Smooth muscle cell (in vitro differentiated cells): Measurements from ENCODE around the gene MCAT. TPM values are rescaled to one million over a fixed set of nuclear protein-coding genes. Genes with fewer than 3 reads are reported as not detected.

ENCODE experiments used
- DNase-seq: peaks from one replicate; lab custom pipeline; 2025; ENCODE audit not compliant: unreplicated experiment; lab: John Stamatoyannopoulos, UW
- H2AFZ ChIP-seq: fragments of 200-600 bp; sonication (generic); 2 replicates; pipeline ENCODE4 v1.6.0; 2016; ENCODE audit warnings: antibody characterized with exemption, low read depth, mild to moderate bottlenecking
- H3F3A ChIP-seq: fragments of 200-600 bp; sonication (generic); 2 replicates; pipeline ENCODE4 v1.6.0; 2017; ENCODE audit warnings: antibody characterized with exemption, low read depth
- H3K27ac ChIP-seq: fragments of 200-600 bp; sonication (generic); 2 replicates; pipeline ENCODE4 v1.5.1; 2016; ENCODE audit warnings: low read depth, mild to moderate bottlenecking
- H3K27me3 ChIP-seq: fragments of 200-600 bp; sonication (generic); 2 replicates; pipeline ENCODE4 v1.6.1; 2016; ENCODE audit warnings: low read depth, mild to moderate bottlenecking
- H3K36me3 ChIP-seq: fragments of 200-600 bp; sonication (generic); 2 replicates; pipeline ENCODE4 v1.5.1; 2016; ENCODE audit warnings: low read depth
- H3K4me1 ChIP-seq: fragments of 200-600 bp; sonication (generic); 2 replicates; pipeline ENCODE4 v1.5.1; 2016; ENCODE audit warnings: low read depth
- H3K4me2 ChIP-seq: fragments of 200-600 bp; sonication (generic); 2 replicates; pipeline ENCODE4 v1.6.0; 2016; ENCODE audit warnings: mild to moderate bottlenecking
- H3K4me3 ChIP-seq: fragments of 200-600 bp; sonication (generic); 2 replicates; pipeline ENCODE4 v1.5.1; 2016; ENCODE audit warnings: mild to moderate bottlenecking
- H3K79me2 ChIP-seq: fragments of 200-600 bp; sonication (generic); 2 replicates; pipeline ENCODE4 v1.6.0; 2016; ENCODE audit warnings: low read depth, mild to moderate bottlenecking
- H3K9ac ChIP-seq: fragments of 200-600 bp; sonication (generic); 2 replicates; pipeline ENCODE4 v1.6.0; 2016; ENCODE audit warnings: low read depth
- H3K9me3 ChIP-seq: fragments of 200-600 bp; sonication (generic); replicated peaks from 2 replicates; pipeline ENCODE4 v1.5.1; 2016; ENCODE audit warnings: low read depth
- H4K20me1 ChIP-seq: fragments of 200-600 bp; sonication (generic); 2 replicates; pipeline ENCODE4 v1.6.0; 2016; ENCODE audit warnings: low read depth
- CTCF ChIP-seq: fragments of 200-600 bp; sonication (generic); IDR thresholded peaks from 2 replicates; pipeline ENCODE4 v1.5.1; 2017; ENCODE audit warnings: borderline replicate concordance, mild to moderate bottlenecking, antibody characterized with exemption; ENCODE audit not compliant: insufficient read depth, poor library complexity, severe bottlenecking
- WGBS: methylation state at CpG from one replicate; pipeline ENCODE4 v1.1.7; 2016; ENCODE audit warnings: low lambda C conversion rate; 5-methylcytosine and 5-hydroxymethylcytosine counted together
- polyA plus RNA-seq: library from polyadenylated mRNA; unstranded; fragments of >200 nt; fragmentation: Nextera tagmentation; extraction: Ambion mirVana; gene quantifications from 2 replicates; pipeline ENCODE4 v1.2.1, GENCODE V29; 2016
- total RNA-seq: library from RNA; depleted of rRNA; stranded (reverse); fragments of >200 nt; gene quantifications from 2 replicates; pipeline ENCODE4 v1.2.3, GENCODE V29; 2014

Gene MCAT
- total and polyA plus RNA-seq, 2 experiments from 2014 or later = 9.3 to 16.1 TPM

- H2AFZ ChIP-seq = no peak overlapping the region
- no peaks in the 10 kb centered on the region for H3K36me3 ChIP-seq
- H3K9me3 ChIP-seq = no peaks in the 10 kb centered on the region
- H3K4me3 ChIP-seq = no peak overlapping the region
- H3K9ac ChIP-seq = no peak overlapping the region
- no peaks in the 10 kb centered on the region for H4K20me1 ChIP-seq
- H3F3A ChIP-seq = no peaks in the 10 kb centered on the region
- no peak overlapping the region for H3K4me2 ChIP-seq
- H3K79me2 ChIP-seq = no peaks in the 10 kb centered on the region
- H3K4me1 ChIP-seq = no peaks in the 10 kb centered on the region
- TF ChIP-seq CTCF = no peak
- H3K27ac ChIP-seq = no peak overlapping the region
- H3K27me3 ChIP-seq = peaks cover 6% of the 10 kb centered on the region
- 90% methylated on average over 21 of the region's 21 CpGs for WGBS
- no peak for DNase-seq
Measured at GRCh38 chr22:43118024-43118849, 25.0 kb downstream of the MCAT start.

- H3K9me3 ChIP-seq = no peaks in the 10 kb centered on the region
- H3K4me3 ChIP-seq = no peak overlapping the region
- no peak overlapping the region for H3K4me2 ChIP-seq
- no peak overlapping the region for H3K27ac ChIP-seq
- no peak for TF ChIP-seq CTCF
- DNase-seq = no peak
- WGBS = 95% methylated on average over 7 of the region's 7 CpGs
- no peaks in the 10 kb centered on the region for H3K36me3 ChIP-seq
- peaks cover 18% of the 10 kb centered on the region for H3K27me3 ChIP-seq
- H3F3A ChIP-seq = no peaks in the 10 kb centered on the region
- H3K9ac ChIP-seq = no peak overlapping the region
- H3K79me2 ChIP-seq = no peaks in the 10 kb centered on the region
- H2AFZ ChIP-seq = no peak overlapping the region
- H4K20me1 ChIP-seq = no peaks in the 10 kb centered on the region
- no peaks in the 10 kb centered on the region for H3K4me1 ChIP-seq
Measured at GRCh38 chr22:43116932-43117331, 26.3 kb downstream of the MCAT start.

- Histone ChIP-seq H3K9me3 (no peaks in the 10 kb centered on the region), H3K36me3 (no peaks in the 10 kb centered on the region), H4K20me1 (no peaks in the 10 kb centered on the region), H3K9ac (no peak overlapping the region), H3K27me3 (peaks cover 38% of the 10 kb centered on the region), H3F3A (no peaks in the 10 kb centered on the region), H3K4me1 (peaks cover 13% of the 10 kb centered on the region), H3K4me3 (no peak overlapping the region), H2AFZ (no peak overlapping the region), H3K4me2 (no peak overlapping the region), H3K27ac (no peak overlapping the region), H3K79me2 (no peaks in the 10 kb centered on the region)
- no peak for DNase-seq
- 72% methylated on average over 5 of the region's 5 CpGs for WGBS
- TF ChIP-seq CTCF = no peak
Measured at GRCh38 chr22:43114958-43115357, 28.2 kb downstream of the MCAT start.
